Measurements from ENCODE around the gene CPPED1. TPM values are rescaled to one million over a fixed set of nuclear protein-coding genes. Genes with fewer than 3 reads are reported as not detected.
"Not testable (repeated sequence)": the region's sequence is repeated elsewhere in the genome, so short reads cannot be mapped to it uniquely, and the experiment has no call there.

CPPED1 gene
- total and polyA plus RNA-seq, 8 donors = 1.8 to 7.9 (median 3.6) TPM

DNA sequence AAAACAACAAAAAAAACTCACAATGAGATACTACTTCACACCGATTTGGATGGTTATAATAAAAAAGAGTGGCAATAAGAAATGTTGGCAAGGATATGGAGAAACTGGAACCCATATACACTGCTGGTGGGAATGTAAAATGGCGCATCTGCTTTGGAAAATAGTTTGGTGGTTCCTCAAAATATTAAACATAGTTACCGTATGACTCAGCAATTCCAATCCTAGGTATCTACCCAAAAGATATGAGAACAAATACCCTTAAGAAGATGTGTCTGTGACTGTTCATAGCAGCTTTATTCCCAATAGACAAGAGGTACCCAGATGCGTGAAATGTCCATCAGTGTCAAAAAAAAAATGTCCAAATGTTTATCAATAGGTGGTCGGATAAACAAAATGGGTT lies 7.2 kb downstream of the CPPED1 start:
- Histone ChIP-seq H3K27me3 (no peaks in the 10 kb centered on the region), H3K4me1 (no peaks in the 10 kb centered on the region), H3K9me3 (no peaks in the 10 kb centered on the region), H3K36me3 (no peaks in the 10 kb centered on the region), H3K4me3 (no peak overlapping the region), H3K27ac (no peak overlapping the region)
- no peak for TF ChIP-seq CTCF (IDR thresholded peaks at IDR 0.05)
- no peak for DNase-seq
- no peak for FAIRE-seq
- no peak for ATAC-seq
- 85 to 90% methylated on average over 5 of the region's 5 CpGs for WGBS, 2 donors
- intact Hi-C loops (cut with DNase I) = no loop called here

DNA sequence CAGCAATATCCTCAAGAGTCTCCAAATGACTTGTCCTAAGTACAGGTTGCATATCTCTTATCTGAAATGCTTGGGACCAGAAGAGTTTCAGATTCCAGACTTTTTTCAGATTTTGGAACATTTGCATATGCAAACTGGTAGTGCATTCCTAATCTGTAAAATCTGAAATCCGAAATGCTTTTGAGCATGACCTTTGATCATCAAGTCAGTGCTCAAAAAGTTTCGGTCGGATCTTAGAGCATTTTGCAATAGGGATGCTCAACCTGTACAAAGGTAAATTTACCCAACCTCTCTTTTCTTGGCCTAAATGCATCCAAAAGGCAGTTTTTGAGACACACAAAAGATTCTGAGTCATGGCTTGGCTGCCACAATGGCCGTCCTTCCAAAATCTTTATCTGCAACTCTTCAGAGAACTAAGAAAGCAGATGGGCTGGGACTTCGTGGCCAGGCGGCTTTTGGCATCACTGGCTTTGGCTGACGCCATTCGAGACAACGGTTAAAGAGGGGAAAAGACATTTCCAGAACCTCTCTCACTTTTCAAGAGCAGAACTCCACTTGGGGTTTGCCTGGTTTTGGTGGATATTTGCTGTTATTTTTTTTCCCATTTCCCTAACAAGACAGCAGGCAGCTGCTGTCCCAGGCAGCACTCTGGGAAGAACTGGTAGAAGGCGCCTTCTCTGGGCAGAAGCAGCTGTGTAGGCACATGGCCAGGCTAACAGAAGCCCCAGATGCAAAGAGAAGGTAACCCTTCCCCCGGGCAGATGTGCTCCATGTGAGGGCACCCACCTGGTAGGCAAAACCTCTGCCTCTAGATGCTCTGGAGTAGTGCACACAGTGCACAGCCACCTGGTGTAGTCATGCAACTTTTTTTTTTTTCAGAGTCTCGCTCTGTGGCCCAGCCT lies 8.9 kb downstream of the CPPED1 start:
- H3K27me3 ChIP-seq = no peaks in the 10 kb centered on the region
- no peaks in the 10 kb centered on the region for H3K36me3 ChIP-seq
- no peaks in the 10 kb centered on the region for H3K9me3 ChIP-seq
- no peaks in the 10 kb centered on the region for H3K4me1 ChIP-seq
- H3K4me3 ChIP-seq = no peak overlapping the region
- intact Hi-C loops (cut with DNase I) = no loop called here
- WGBS, 2 donors = 82 to 84% methylated on average over 12 of the region's 12 CpGs
- no peak overlapping the region for H3K27ac ChIP-seq
- no peak for ATAC-seq
- DNase-seq = no peak
- no peak for TF ChIP-seq CTCF (IDR thresholded peaks at IDR 0.05)
- FAIRE-seq = no peak

GRCh38 chr16:12793865-12794240 lies 9.8 kb downstream of the CPPED1 start:
- H3K9me3 ChIP-seq = no peaks in the 10 kb centered on the region
- no peaks in the 10 kb centered on the region for H3K4me1 ChIP-seq
- WGBS, 2 donors = 64 to 65% methylated on average over 3 of the region's 3 CpGs
- TF ChIP-seq CTCF (IDR thresholded peaks at IDR 0.05) = no peak
- intact Hi-C loops (cut with DNase I) = no loop called here
- ATAC-seq (no peak), FAIRE-seq (no peak), DNase-seq (no peak)
- H3K4me3 ChIP-seq = no peak overlapping the region
- no peak overlapping the region for H3K27ac ChIP-seq
- H3K36me3 ChIP-seq = no peaks in the 10 kb centered on the region
- H3K27me3 ChIP-seq = no peaks in the 10 kb centered on the region

GRCh38 chr16:12793120-12793864 lies 10.4 kb downstream of the CPPED1 start:
- Histone ChIP-seq H3K27me3 (no peaks in the 10 kb centered on the region), H3K4me3 (no peak overlapping the region), H3K4me1 (no peaks in the 10 kb centered on the region), H3K9me3 (no peaks in the 10 kb centered on the region), H3K36me3 (no peaks in the 10 kb centered on the region), H3K27ac (no peak overlapping the region)
- DNase-seq = no peak
- intact Hi-C loops (cut with DNase I) = no loop called here
- WGBS, 2 donors = 89 to 92% methylated on average over 9 of the region's 9 CpGs
- no peak for FAIRE-seq
- no peak for ATAC-seq
- no peak for TF ChIP-seq CTCF (IDR thresholded peaks at IDR 0.05)

DNA sequence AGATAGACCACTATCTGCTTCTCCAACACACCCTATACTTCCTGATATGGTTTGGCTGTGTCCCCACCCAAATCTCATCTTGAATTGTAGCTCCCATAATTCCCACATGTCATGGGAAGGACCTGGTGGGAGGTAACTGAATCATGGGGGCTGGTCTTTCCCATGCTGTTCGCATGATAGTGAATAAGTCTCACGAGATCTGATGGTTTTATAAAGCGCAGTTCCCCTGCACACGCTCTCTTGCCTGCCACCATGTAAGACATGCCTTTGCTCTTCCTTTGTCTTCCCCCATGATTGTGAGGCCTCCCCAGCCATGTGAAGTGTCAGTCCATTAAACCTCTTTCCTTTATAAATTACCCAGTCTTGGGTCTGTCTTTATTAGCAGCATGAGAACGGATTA lies 11.2 kb downstream of the CPPED1 start:
- FAIRE-seq; H3K9me3 ChIP-seq; H3K4me3 ChIP-seq; H3K27me3 ChIP-seq; H3K27ac ChIP-seq; DNase-seq; intact Hi-C loops (cut with DNase I); ATAC-seq; H3K36me3 ChIP-seq; H3K4me1 ChIP-seq: not testable (repeated sequence)
- 92 to 96% methylated on average over 5 of the region's 5 CpGs for WGBS, 2 donors
